Left lung (tissue), 10 donors: Measurements from ENCODE around the gene KIAA0232. TPM values are rescaled to one million over a fixed set of nuclear protein-coding genes. Genes with fewer than 3 reads are reported as not detected.

Source experiments
- ATAC-seq: fragments of 200-7000 bp; cut with Tn5 transposase; one replicate; pipeline ENCODE4 v1.9.1; 2020; ENCODE audit warnings: moderate library complexity
- DNase-seq, 4 donors: peaks; one replicate each; pipeline ENCODE4 v3.0.0-alpha.2; 2013 to 2020
- H3K27ac ChIP-seq, 2 donors: fragments of 200-600 bp; sonication (generic) in 1 of 2; one replicate each; pipeline versions ENCODE4 v1.5.0 to v1.8.0; 2020 to 2021
- H3K27me3 ChIP-seq, 2 donors: fragments of 200-600 bp; sonication (generic) in 1 of 2; one replicate each; pipeline versions ENCODE4 v1.5.0 to v1.8.0; 2020 to 2021
- H3K36me3 ChIP-seq, 2 donors: fragments of 200-600 bp; sonication (generic) in 1 of 2; one replicate each; pipeline versions ENCODE4 v1.5.0 to v1.8.0; 2020 to 2021
- H3K4me1 ChIP-seq, 2 donors: fragments of 200-600 bp; one replicate each; pipeline ENCODE4 v1.8.0; 2021
- H3K4me3 ChIP-seq, 2 donors: fragments of 200-600 bp; sonication (generic) in 1 of 2; one replicate each; pipeline versions ENCODE4 v1.5.0 to v1.8.0; 2020 to 2021; ENCODE audit warnings: mild to moderate bottlenecking in 1 of 2
- H3K9me3 ChIP-seq, 2 donors: fragments of 200-600 bp; sonication (generic) in 1 of 2; one replicate each; pipeline versions ENCODE4 v1.5.0 to v1.8.0; 2020 to 2021
- CTCF ChIP-seq, 2 donors: fragments of 200-600 bp; sonication (generic) in 1 of 2; IDR thresholded peaks; one replicate each; pipeline versions ENCODE4 v1.5.0 to v1.8.0; 2021; ENCODE audit warnings: antibody characterized with exemption in 2 of 2
- intact Hi-C, 2 donors: fragments of 100-400 bp; cut with DNase I; formaldehyde crosslinking; loops; one replicate each; pipeline versions ENCODE4 v1.11.2 to v1.14.2; 2022
- polyA plus RNA-seq, 6 donors: library from polyadenylated mRNA; unstranded; fragments of 120-200 nt; gene quantifications; one replicate each; pipeline ENCODE4 v1.2.1, GENCODE V29; 2013; ENCODE audit not compliant: insufficient read length in 6 of 6
- total RNA-seq, 2 donors: library from RNA; stranded (reverse); fragmentation: NEBNext Ultra II Directional; extraction: Animal tissue kit (Norgen Biotek cat#: 25700); gene quantifications; one replicate each; pipeline ENCODE4 v1.2.1, GENCODE V29; 2021
- donor health status: DM: no; HTN: yes; CAD: no.
- donor health status: DM: no; HTN: no; CAD: no.

The KIAA0232 gene
- total and polyA plus RNA-seq, 8 donors, result 24.3 to 34.3 (median 29.1) TPM

- Histone ChIP-seq H3K4me3 (no peak overlapping the region), H3K36me3 (peaks cover 0 to 4% of the 10 kb centered on the region in 2 donors), H3K27ac (peak overlapping the region; percentile 67 to 94), H3K9me3 (no peaks in the 10 kb centered on the region), H3K27me3 (no peaks in the 10 kb centered on the region), H3K4me1 (peaks cover 14 to 98% of the 10 kb centered on the region in 2 donors)
- TF ChIP-seq CTCF (IDR thresholded peaks at IDR 0.05), result no peak
- DNase-seq, result peak in 1 of 4 donors; percentile 42
- no peak for ATAC-seq
- intact Hi-C loops, result no loop called here
Observed at GRCh38 chr4:6918338-6918737, 135.8 kb downstream of the KIAA0232 start.

DNA sequence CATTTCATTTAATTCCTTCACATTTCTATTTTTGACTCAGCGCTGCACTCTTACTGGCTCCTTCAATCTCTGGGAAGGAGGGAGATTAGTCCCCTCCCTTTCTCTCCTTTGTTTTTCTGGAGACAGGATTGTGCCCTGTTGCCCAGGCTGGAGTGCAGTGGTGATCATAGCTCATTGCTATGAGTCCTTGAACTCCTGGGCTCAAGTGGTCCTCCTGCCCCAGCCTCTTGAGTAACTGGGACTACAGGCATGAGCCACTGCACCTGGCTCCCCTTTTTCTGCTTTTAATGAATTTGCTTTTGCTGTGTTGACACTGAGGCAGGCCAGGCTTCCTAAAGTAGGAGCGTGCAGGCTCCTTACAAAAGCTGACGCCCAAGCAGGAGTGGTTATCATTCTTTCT, 137.6 kb downstream of the KIAA0232 start:
- intact Hi-C loops, result no loop called here
- H3K27me3 ChIP-seq, result no peaks in the 10 kb centered on the region
- H3K36me3 ChIP-seq, result peaks cover 0 to 22% of the 10 kb centered on the region in 2 donors
- DNase-seq (peak in 2 of 4 donors; percentile 75 to 80), ATAC-seq (peak; percentile 66)
- H3K27ac ChIP-seq, result peak overlapping the region; percentile 39 to 58
- H3K4me3 ChIP-seq, result no peak overlapping the region
- TF ChIP-seq CTCF (IDR thresholded peaks at IDR 0.05), result no peak
- no peaks in the 10 kb centered on the region for H3K9me3 ChIP-seq
- H3K4me1 ChIP-seq, result peaks cover 14 to 96% of the 10 kb centered on the region in 2 donors

DNA sequence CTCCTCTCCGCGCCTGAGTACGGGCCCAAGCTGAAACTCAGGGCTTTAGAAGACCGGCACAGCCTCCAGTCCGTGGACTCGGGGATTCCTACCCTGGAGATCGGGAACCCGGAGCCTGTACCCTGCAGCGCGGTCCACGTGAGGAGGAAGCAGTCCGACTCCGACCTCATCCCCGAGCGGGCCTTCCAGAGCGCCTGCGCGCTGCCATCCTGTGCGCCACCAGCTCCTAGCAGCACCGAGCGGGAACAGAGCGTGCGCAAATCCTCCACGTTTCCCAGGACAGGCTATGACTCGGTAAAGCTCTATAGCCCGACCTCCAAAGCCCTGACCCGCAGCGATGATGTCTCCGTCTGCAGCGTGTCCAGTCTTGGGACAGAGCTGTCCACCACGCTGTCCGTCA, 141.0 kb downstream of the KIAA0232 start:
- no peaks in the 10 kb centered on the region for H3K27me3 ChIP-seq
- no peak for TF ChIP-seq CTCF (IDR thresholded peaks at IDR 0.05)
- no peak overlapping the region for H3K27ac ChIP-seq
- ATAC-seq (no peak), DNase-seq (peak in 1 of 4 donors; percentile 79)
- peaks cover 17 to 96% of the 10 kb centered on the region in 2 donors for H3K4me1 ChIP-seq
- peaks cover 0 to 23% of the 10 kb centered on the region in 2 donors for H3K36me3 ChIP-seq
- intact Hi-C loops, result no loop called here
- no peaks in the 10 kb centered on the region for H3K9me3 ChIP-seq
- no peak overlapping the region for H3K4me3 ChIP-seq

- H3K4me1 ChIP-seq, result peaks cover 17 to 96% of the 10 kb centered on the region in 2 donors
Observed at GRCh38 chr4:6924361-6924779, 141.8 kb downstream of the KIAA0232 start.

DNA sequence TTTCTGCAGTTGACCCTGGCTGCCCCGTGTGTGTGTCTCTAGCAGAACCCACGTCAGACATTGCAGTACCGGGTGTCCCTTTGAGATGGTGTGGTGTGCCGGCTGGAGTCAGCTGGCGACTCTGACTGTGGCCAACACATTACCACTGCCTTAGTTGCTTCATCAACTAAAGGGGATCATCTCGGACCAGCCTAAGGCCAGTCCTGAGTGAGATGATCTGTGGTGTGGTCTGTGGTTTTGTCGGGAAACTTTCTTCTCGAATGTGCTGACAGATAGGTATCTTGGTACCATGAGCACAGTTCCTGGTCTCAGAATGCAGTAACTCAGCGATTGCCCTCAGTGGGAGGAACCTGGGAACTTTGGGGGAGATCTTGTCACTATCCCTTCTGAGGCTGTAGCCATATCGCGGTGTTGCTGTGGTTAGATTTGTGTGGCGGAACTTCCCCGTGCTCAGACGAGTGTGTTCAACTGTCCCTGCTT, 142.9 kb downstream of the KIAA0232 start:
- no peaks in the 10 kb centered on the region for H3K9me3 ChIP-seq
- DNase-seq (peak in 2 of 4 donors; percentile 65 to 78), ATAC-seq (peak; percentile 22)
- no peak overlapping the region for H3K4me3 ChIP-seq
- intact Hi-C loops, result no loop called here
- peak overlapping the region; percentile 39 to 96 for H3K27ac ChIP-seq
- H3K4me1 ChIP-seq, result peaks cover 17 to 98% of the 10 kb centered on the region in 2 donors
- no peak for TF ChIP-seq CTCF (IDR thresholded peaks at IDR 0.05)
- H3K36me3 ChIP-seq, result peaks cover 0 to 23% of the 10 kb centered on the region in 2 donors
- H3K27me3 ChIP-seq, result no peaks in the 10 kb centered on the region

More at GRCh38 chr4:6924361-6924779, 141.8 kb downstream of the KIAA0232 start:
- Histone ChIP-seq H3K27ac (peak overlapping the region in 1 of 2 donors; percentile 96), H3K27me3 (no peaks in the 10 kb centered on the region), H3K36me3 (peaks cover 0 to 23% of the 10 kb centered on the region in 2 donors), H3K4me3 (no peak overlapping the region), H3K9me3 (no peaks in the 10 kb centered on the region)
- ATAC-seq (no peak), DNase-seq (no peak)
- no peak for TF ChIP-seq CTCF (IDR thresholded peaks at IDR 0.05)
- intact Hi-C loops, result no loop called here
